Measurements from ENCODE around the gene SCN2B.

- no peak for TF ChIP-seq CTCF (IDR thresholded peaks at IDR 0.05)
- no peak for TF ChIP-seq POLR2A (IDR thresholded peaks at IDR 0.05)
- no peak for TF ChIP-seq POLR2AphosphoS5 (IDR thresholded peaks at IDR 0.05)
- TF ChIP-seq EP300 (IDR thresholded peaks at IDR 0.05) = no peak
Observed at GRCh38 chr11:118200901-118201680, 24.7 kb upstream of the SCN2B start.

Data from stomach (tissue), 4 donors.